Hepatocyte (in vitro differentiated cells): ENCODE measurements around the gene RASL10B.

Source experiments
- EZH2 ChIP-seq: fragments of 200-600 bp; sonication (generic); IDR thresholded peaks from 2 replicates; pipeline ENCODE4 v1.6.1; 2016; ENCODE audit warnings: antibody characterized with exemption, mild to moderate bottlenecking, borderline replicate concordance
- EZH2phosphoT487 ChIP-seq: fragments of 200-600 bp; sonication (generic); IDR thresholded peaks from one replicate; pipeline ENCODE4 v1.6.1; 2018; ENCODE audit warnings: antibody characterized with exemption, mild to moderate bottlenecking, low read depth, moderate library complexity; ENCODE audit not compliant: unreplicated experiment, severe bottlenecking
- TF ChIP-seq, protein P1 (sequence below): fragments of 200-600 bp; sonication (generic); IDR thresholded peaks from 2 replicates; pipeline ENCODE4 v1.5.1; 2016; ENCODE audit warnings: antibody characterized with exemption, mild to moderate bottlenecking; ENCODE audit not compliant: poor library complexity

DNA sequence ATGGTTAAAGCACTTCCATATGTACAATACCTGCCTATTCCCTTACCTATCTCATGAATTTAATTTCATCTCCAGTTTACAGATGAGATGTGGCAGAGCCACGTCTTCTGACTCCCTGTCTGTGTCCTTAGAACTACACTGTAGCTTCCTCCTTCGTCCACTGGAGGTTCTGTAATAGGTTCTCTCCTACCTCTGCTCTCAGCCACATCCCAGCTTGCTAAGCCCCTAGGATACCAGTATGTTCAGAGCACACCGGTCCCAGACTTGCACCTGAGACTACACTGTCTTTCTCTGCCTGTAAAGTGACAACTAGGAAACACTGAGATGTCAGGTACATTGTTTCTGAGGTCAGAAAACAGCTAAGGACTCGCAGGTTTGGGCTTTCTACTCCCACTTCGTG lies 3.8 kb upstream of the RASL10B start:
- TF ChIP-seq, protein P1, sequence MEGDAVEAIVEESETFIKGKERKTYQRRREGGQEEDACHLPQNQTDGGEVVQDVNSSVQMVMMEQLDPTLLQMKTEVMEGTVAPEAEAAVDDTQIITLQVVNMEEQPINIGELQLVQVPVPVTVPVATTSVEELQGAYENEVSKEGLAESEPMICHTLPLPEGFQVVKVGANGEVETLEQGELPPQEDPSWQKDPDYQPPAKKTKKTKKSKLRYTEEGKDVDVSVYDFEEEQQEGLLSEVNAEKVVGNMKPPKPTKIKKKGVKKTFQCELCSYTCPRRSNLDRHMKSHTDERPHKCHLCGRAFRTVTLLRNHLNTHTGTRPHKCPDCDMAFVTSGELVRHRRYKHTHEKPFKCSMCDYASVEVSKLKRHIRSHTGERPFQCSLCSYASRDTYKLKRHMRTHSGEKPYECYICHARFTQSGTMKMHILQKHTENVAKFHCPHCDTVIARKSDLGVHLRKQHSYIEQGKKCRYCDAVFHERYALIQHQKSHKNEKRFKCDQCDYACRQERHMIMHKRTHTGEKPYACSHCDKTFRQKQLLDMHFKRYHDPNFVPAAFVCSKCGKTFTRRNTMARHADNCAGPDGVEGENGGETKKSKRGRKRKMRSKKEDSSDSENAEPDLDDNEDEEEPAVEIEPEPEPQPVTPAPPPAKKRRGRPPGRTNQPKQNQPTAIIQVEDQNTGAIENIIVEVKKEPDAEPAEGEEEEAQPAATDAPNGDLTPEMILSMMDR = no peak
- TF ChIP-seq EZH2 (no peak), EZH2phosphoT487 (no peak)
